Upper lobe of left lung (tissue), 6 donors: ENCODE measurements around the gene GTPBP1. TPM values are rescaled to one million over a fixed set of nuclear protein-coding genes. Genes with fewer than 3 reads are reported as not detected.

Experiments
- ATAC-seq, 2 donors: fragments of 200-7000 bp; cut with Tn5 transposase; one replicate each; pipeline ENCODE4 v1.9.1; 2022; ENCODE audit warnings: mild to moderate bottlenecking in 2 of 2, moderate library complexity in 2 of 2; ENCODE audit not compliant: low FRiP score in 2 of 2
- DNase-seq, 2 donors: peaks; one replicate each; pipeline ENCODE4 v3.0.0-alpha.2; 2019 to 2020
- H3K27ac ChIP-seq, 4 donors: fragments of 200-600 bp; sonication (generic); one replicate each; pipeline ENCODE4 v1.5.1; 2016 to 2019
- H3K27me3 ChIP-seq, 4 donors: fragments of 200-600 bp; sonication (generic); one replicate each; pipeline ENCODE4 v1.5.1; 2017 to 2019
- H3K36me3 ChIP-seq, 4 donors: fragments of 200-600 bp; sonication (generic); one replicate each; pipeline ENCODE4 v1.5.1; 2016 to 2019
- H3K4me1 ChIP-seq, 4 donors: fragments of 200-600 bp; sonication (generic); one replicate each; pipeline ENCODE4 v1.5.1; 2018 to 2019
- H3K4me3 ChIP-seq, 4 donors: fragments of 200-600 bp; sonication (generic); one replicate each; pipeline ENCODE4 v1.5.1; 2017 to 2019; ENCODE audit warnings: mild to moderate bottlenecking in 2 of 4, moderate library complexity in 1 of 4
- H3K9me3 ChIP-seq, 4 donors: fragments of 200-600 bp; sonication (generic); one replicate each; pipeline ENCODE4 v1.5.1; 2018 to 2019
- CTCF ChIP-seq, 6 experiments: fragments of 450-650 bp in 4 of 6; fragments of 200-600 bp in 2 of 6; sonication (generic) in 2 of 6; IDR thresholded peaks; one replicate each; pipeline ENCODE4 v1.5.1; 2016 to 2019; ENCODE audit warnings: antibody characterized with exemption in 6 of 6
- EP300 ChIP-seq, 4 donors: sonication (generic); formaldehyde crosslinking; IDR thresholded peaks; one replicate each; pipeline ENCODE4 v1.5.1; 2017; ENCODE audit warnings: antibody characterized with exemption in 4 of 4, control low read depth in 2 of 4
- POLR2A ChIP-seq, 4 donors: fragments of 450-650 bp; IDR thresholded peaks; one replicate each; pipeline ENCODE4 v1.5.1; 2016 to 2017; ENCODE audit warnings: antibody characterized with exemption in 4 of 4, mild to moderate bottlenecking in 2 of 4
- POLR2AphosphoS5 ChIP-seq, 2 donors: sonication (generic); formaldehyde crosslinking; IDR thresholded peaks; one replicate each; pipeline ENCODE4 v1.5.1; 2017; ENCODE audit warnings: antibody characterized with exemption in 2 of 2
- WGBS, 2 donors: methylation state at CpG; one replicate each; pipeline ENCODE4 v1.1.5; 2017 to 2018; 5-methylcytosine and 5-hydroxymethylcytosine counted together
- total RNA-seq, 6 donors: library from RNA; depleted of rRNA in 4 of 6; stranded (reverse); fragments of >200 nt in 4 of 6; gene quantifications; one replicate each; pipeline versions ENCODE4 v1.1.0 to v1.2.1, GENCODE V29; 2016 to 2021
- donor health status: DM: no; HTN: no; CAD: no; lungs with moderate emphysema.
- donor health status: DM: no; HTN: yes; CAD: no; lungs with severe emphysema.

The GTPBP1 gene
- total RNA-seq, 6 donors from 2014 or later = 57.9 to 176 (median 73.6) TPM

- no peak overlapping the region for H3K27ac ChIP-seq
- ATAC-seq = no peak
- DNase-seq = no peak
- no peak overlapping the region for H3K4me3 ChIP-seq
- peaks cover 38 to 58% (median 44%) of the 10 kb centered on the region in 4 donors for H3K4me1 ChIP-seq
- no peaks in the 10 kb centered on the region for H3K27me3 ChIP-seq
- TF ChIP-seq CTCF (IDR thresholded peaks at IDR 0.05) (no peak), POLR2AphosphoS5 (IDR thresholded peaks at IDR 0.05) (no peak), EP300 (IDR thresholded peaks at IDR 0.05) (no peak), POLR2A (IDR thresholded peaks at IDR 0.05) (no peak)
- H3K36me3 ChIP-seq = peaks cover 16 to 50% (median 27%) of the 10 kb centered on the region in 4 donors
- WGBS, 2 donors = 98 to 99% methylated on average over 10 of the region's 10 CpGs
- no peaks in the 10 kb centered on the region for H3K9me3 ChIP-seq
These were observed 10.5 kb downstream of the GTPBP1 start for GRCh38 chr22:38716271-38716670.

- Histone ChIP-seq H3K36me3 (peaks cover 16 to 55% (median 31%) of the 10 kb centered on the region in 4 donors), H3K9me3 (no peaks in the 10 kb centered on the region), H3K27ac (no peak overlapping the region), H3K27me3 (no peaks in the 10 kb centered on the region), H3K4me3 (no peak overlapping the region), H3K4me1 (peaks cover 38 to 54% (median 44%) of the 10 kb centered on the region in 4 donors)
- TF ChIP-seq POLR2AphosphoS5 (IDR thresholded peaks at IDR 0.05) = no peak
- no peak for TF ChIP-seq EP300 (IDR thresholded peaks at IDR 0.05)
- no peak for TF ChIP-seq CTCF (IDR thresholded peaks at IDR 0.05)
- TF ChIP-seq POLR2A (IDR thresholded peaks at IDR 0.05) = no peak
- no peak for ATAC-seq
- no peak for DNase-seq
- 94 to 95% methylated on average over 5 to 9 of the region's 9 CpGs for WGBS, 2 donors
These were observed 11.1 kb downstream of the GTPBP1 start for GRCh38 chr22:38716826-38717225.

GRCh38 chr22:38717244-38717643 is 11.5 kb downstream of the GTPBP1 start:
- peak overlapping the region in 1 of 4 donors; percentile 77 for H3K27ac ChIP-seq
- ATAC-seq (no peak), DNase-seq (no peak)
- H3K4me3 ChIP-seq = no peak overlapping the region
- peaks cover 38 to 50% (median 42%) of the 10 kb centered on the region in 4 donors for H3K4me1 ChIP-seq
- H3K36me3 ChIP-seq = peaks cover 16 to 59% (median 33%) of the 10 kb centered on the region in 4 donors
- 94 to 98% methylated on average over 6 of the region's 6 CpGs for WGBS, 2 donors
- no peaks in the 10 kb centered on the region for H3K27me3 ChIP-seq
- TF ChIP-seq EP300 (IDR thresholded peaks at IDR 0.05) (no peak), POLR2AphosphoS5 (IDR thresholded peaks at IDR 0.05) (no peak), POLR2A (IDR thresholded peaks at IDR 0.05) (no peak), CTCF (IDR thresholded peaks at IDR 0.05) (no peak)
- no peaks in the 10 kb centered on the region for H3K9me3 ChIP-seq

- WGBS, 2 donors = 28 to 31% methylated on average over 6 of the region's 6 CpGs
- H3K36me3 ChIP-seq = peaks cover 17 to 71% (median 45%) of the 10 kb centered on the region in 4 donors
- DNase-seq = peak in 1 of 2 donors; percentile 82
- peak overlapping the region in 3 of 4 donors; percentile 48 to 77 (median 59) for H3K27ac ChIP-seq
- TF ChIP-seq EP300 (IDR thresholded peaks at IDR 0.05) (no peak), CTCF (IDR thresholded peaks at IDR 0.05) (peak; percentile 58 to 85 (median 60)), POLR2AphosphoS5 (IDR thresholded peaks at IDR 0.05) (peak in 1 of 2 donors; percentile 15)
- no peaks in the 10 kb centered on the region for H3K27me3 ChIP-seq
- ATAC-seq = peak; percentile 92 to 93
- peaks cover 27 to 39% (median 32%) of the 10 kb centered on the region in 4 donors for H3K4me1 ChIP-seq
- H3K9me3 ChIP-seq = no peaks in the 10 kb centered on the region
- H3K4me3 ChIP-seq = no peak overlapping the region
These were observed 12.7 kb downstream of the GTPBP1 start for GRCh38 chr22:38718414-38718813.

- 91 to 97% methylated on average over 6 of the region's 6 CpGs for WGBS, 2 donors
- ATAC-seq (no peak), DNase-seq (no peak)
- no peak for TF ChIP-seq POLR2A (IDR thresholded peaks at IDR 0.05)
- TF ChIP-seq EP300 (IDR thresholded peaks at IDR 0.05) = no peak
- no peak for TF ChIP-seq CTCF (IDR thresholded peaks at IDR 0.05)
- no peak for TF ChIP-seq POLR2AphosphoS5 (IDR thresholded peaks at IDR 0.05)
- Histone ChIP-seq H3K36me3 (peaks cover 20 to 79% (median 52%) of the 10 kb centered on the region in 4 donors), H3K9me3 (no peaks in the 10 kb centered on the region), H3K4me1 (peaks cover 20 to 31% (median 25%) of the 10 kb centered on the region in 4 donors), H3K4me3 (no peak overlapping the region), H3K27me3 (no peaks in the 10 kb centered on the region), H3K27ac (peak overlapping the region in 3 of 4 donors; percentile 35 to 77 (median 48))
These were observed 13.5 kb downstream of the GTPBP1 start for GRCh38 chr22:38719196-38719595.
